Stimulated activated CD4-positive, alpha-beta T cell treated with anti-CD3 and anti-CD28 coated beads, Interleukin-2, amount 100 ng/mL, for 24 hours (primary cell): ENCODE data around the gene FAM219B.
A peak's percentile ranks its signal among the peaks of the same experiment; 100 is the strongest.

Source experiments
- DNase-seq, 2 donors: peaks; one replicate each; pipeline ENCODE4 v3.0.0-alpha.2; 2020

FAM219B gene

GRCh38 chr15:74872702-74873035 lies 34.0 kb downstream of the FAM219B start:
- no peak for DNase-seq

GRCh38 chr15:74870436-74871215 lies 36.0 kb downstream of the FAM219B start:
- no peak for DNase-seq

GRCh38 chr15:74869726-74870407 lies 36.8 kb downstream of the FAM219B start:
- peak; percentile 27 to 39 for DNase-seq

GRCh38 chr15:74869372-74869725 lies 37.3 kb downstream of the FAM219B start:
- DNase-seq, result no peak

GRCh38 chr15:74868059-74868458 lies 38.6 kb downstream of the FAM219B start:
- DNase-seq, result no peak

GRCh38 chr15:74867466-74868038 lies 39.1 kb downstream of the FAM219B start:
- DNase-seq, result no peak

- no peak for DNase-seq
Observed at GRCh38 chr15:74866090-74866489, 40.6 kb downstream of the FAM219B start.

GRCh38 chr15:74865316-74865715 lies 41.3 kb downstream of the FAM219B start:
- no peak for DNase-seq

- DNase-seq, result no peak
Observed at GRCh38 chr15:74864296-74864695, 42.4 kb downstream of the FAM219B start.

- no peak for DNase-seq
Observed at GRCh38 chr15:74863239-74864056, 43.2 kb downstream of the FAM219B start.

- DNase-seq, result no peak
Observed at GRCh38 chr15:74858369-74858740, 48.3 kb downstream of the FAM219B start.

GRCh38 chr15:74857671-74858368 lies 48.8 kb downstream of the FAM219B start:
- DNase-seq, result no peak

- no peak for DNase-seq
Observed at GRCh38 chr15:74857082-74857655, 49.5 kb downstream of the FAM219B start.

- no peak for DNase-seq
Observed at GRCh38 chr15:74856537-74856936, 50.1 kb downstream of the FAM219B start.

- DNase-seq, result no peak
Observed at GRCh38 chr15:74855857-74856256, 50.8 kb downstream of the FAM219B start.

GRCh38 chr15:74854453-74855022 lies 52.1 kb downstream of the FAM219B start:
- no peak for DNase-seq

GRCh38 chr15:74851960-74852359 lies 54.7 kb downstream of the FAM219B start:
- no peak for DNase-seq

GRCh38 chr15:74850393-74850792 lies 56.3 kb downstream of the FAM219B start:
- no peak for DNase-seq
